ENCODE data around the gene C13orf46. TPM values are rescaled to one million over a fixed set of nuclear protein-coding genes. Genes with fewer than 3 reads are reported as not detected.

C13orf46 gene
- total and polyA plus RNA-seq, 2 donors (not counting 1 experiment from before 2014, with no cell fraction given): 1.4 to 4.8 TPM

DNA sequence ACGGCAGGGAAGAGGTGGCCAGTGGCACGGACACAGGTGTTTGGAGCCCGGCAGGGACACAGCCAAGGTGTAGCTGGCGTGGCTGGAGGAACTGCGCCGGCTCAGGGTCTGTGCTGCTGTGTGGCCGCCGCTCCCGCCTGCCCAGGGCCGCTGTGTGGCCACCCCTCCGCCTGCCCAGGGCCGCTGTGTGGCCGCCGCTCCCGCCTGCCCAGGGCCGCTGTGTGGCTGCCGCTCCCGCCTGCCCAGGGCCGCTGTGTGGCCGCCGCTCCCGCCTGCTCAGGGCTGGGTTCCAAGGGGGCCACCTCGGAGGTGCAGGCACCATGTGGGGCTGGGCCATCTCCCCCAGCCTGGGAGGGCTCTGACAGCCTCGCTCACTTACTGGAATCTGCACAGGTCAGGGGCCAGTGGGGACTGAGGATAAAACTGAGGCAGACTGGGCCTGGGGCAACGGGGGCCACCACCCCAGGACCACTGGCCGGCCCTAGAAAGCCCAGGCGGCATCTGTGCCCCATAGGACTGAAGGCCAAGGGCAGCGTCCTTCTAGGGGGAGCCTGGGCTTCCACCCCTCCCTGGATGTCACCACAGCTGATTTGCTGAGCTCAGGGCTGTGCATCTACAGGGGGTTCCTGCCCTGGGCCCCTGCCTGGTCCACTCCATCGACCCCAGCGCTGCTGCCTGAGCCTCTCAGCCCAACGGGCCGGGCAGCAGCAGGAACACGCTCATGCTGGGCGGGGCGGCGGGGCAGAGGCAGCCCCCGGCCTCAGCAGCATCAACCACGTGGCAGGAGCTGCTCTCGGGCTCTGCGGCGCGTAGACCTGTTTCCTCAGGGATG is 21.5 kb downstream of the C13orf46 start:
- ATAC-seq (ENCODE audit: low read depth): no peak
- Histone ChIP-seq H3K79me2 (ENCODE audit: control insufficient read depth, insufficient read depth, low read length) (no peaks in the 10 kb centered on the region), H3K4me3 (ENCODE audit: control extremely low read depth in 1 of 5, extremely low read depth in 1 of 5, insufficient read depth in 1 of 5, low read depth in 2 of 5, low read length in 4 of 5) (no peak overlapping the region), H3K9me3 (ENCODE audit: control extremely low read depth in 1 of 3, control insufficient read depth in 2 of 3, insufficient read depth in 1 of 3, low read length in 2 of 3) (peaks cover 0 to 28% (median 0%) of the 10 kb centered on the region in 3 donors), H3K9ac (ENCODE audit: low read length) (no peak overlapping the region), H3K4me2 (replicated peaks; ENCODE audit: low read depth, low read length, poor library complexity, severe bottlenecking) (no peak overlapping the region), H3K27me3 (replicated peaks in 1 of 4; ENCODE audit: control extremely low read depth in 1 of 4, control insufficient read depth in 3 of 4, insufficient read depth in 4 of 4, low read length in 3 of 4) (peaks cover 0 to 12% (median 0%) of the 10 kb centered on the region in 4 experiments), H4K20me1 (ENCODE audit: control insufficient read depth, insufficient read depth, low read length, poor library complexity, severe bottlenecking) (no peaks in the 10 kb centered on the region), H3K27ac (ENCODE audit: low read length in 2 of 2) (no peak overlapping the region), H2AFZ (ENCODE audit: insufficient read depth, low read depth, low read length, poor library complexity, severe bottlenecking) (no peak overlapping the region), H3K4me1 (ENCODE audit: control insufficient read depth in 2 of 2, insufficient read depth in 2 of 2, low read length in 2 of 2) (peaks cover 7 to 23% of the 10 kb centered on the region in 2 donors), H3K36me3 (replicated peaks in 1 of 2; ENCODE audit: control extremely low read depth in 1 of 2, control insufficient read depth in 1 of 2, extremely low read depth in 1 of 2, insufficient read depth in 2 of 2, low read length in 1 of 2) (no peaks in the 10 kb centered on the region)
- Mint-ChIP-seq H3K27ac (no peak overlapping the region), H3K4me1 (peaks cover 17% of the 10 kb centered on the region), H3K4me3 (no peak overlapping the region), H3K27me3 (no peaks in the 10 kb centered on the region), H3K9me3 (ENCODE audit: insufficient read depth) (no peaks in the 10 kb centered on the region)
- TF ChIP-seq EZH2 (IDR thresholded peaks at IDR 0.05; ENCODE audit: borderline replicate concordance, insufficient read depth, low read depth, low read length, poor library complexity, severe bottlenecking): no peak
- TF ChIP-seq, protein P1, sequence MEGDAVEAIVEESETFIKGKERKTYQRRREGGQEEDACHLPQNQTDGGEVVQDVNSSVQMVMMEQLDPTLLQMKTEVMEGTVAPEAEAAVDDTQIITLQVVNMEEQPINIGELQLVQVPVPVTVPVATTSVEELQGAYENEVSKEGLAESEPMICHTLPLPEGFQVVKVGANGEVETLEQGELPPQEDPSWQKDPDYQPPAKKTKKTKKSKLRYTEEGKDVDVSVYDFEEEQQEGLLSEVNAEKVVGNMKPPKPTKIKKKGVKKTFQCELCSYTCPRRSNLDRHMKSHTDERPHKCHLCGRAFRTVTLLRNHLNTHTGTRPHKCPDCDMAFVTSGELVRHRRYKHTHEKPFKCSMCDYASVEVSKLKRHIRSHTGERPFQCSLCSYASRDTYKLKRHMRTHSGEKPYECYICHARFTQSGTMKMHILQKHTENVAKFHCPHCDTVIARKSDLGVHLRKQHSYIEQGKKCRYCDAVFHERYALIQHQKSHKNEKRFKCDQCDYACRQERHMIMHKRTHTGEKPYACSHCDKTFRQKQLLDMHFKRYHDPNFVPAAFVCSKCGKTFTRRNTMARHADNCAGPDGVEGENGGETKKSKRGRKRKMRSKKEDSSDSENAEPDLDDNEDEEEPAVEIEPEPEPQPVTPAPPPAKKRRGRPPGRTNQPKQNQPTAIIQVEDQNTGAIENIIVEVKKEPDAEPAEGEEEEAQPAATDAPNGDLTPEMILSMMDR (IDR thresholded peaks at IDR 0.05): no peak
- intact Hi-C loops (cut with micrococcal nuclease): no loop called here
- POLR2A ChIA-PET: no interaction called here
- WGBS (ENCODE audit: insufficient coverage): 96% methylated on average over 40 of the region's 42 CpGs
- CTCF ChIA-PET: interaction anchor here (1.2 to 1.3 kb wide), 2 partner anchors 274 to 277 kb away, joined by 3 to 6 read pairs; no protein-coding TSS in a partner anchor
- no peak for DNase-seq

Data from B cell (primary cell).